ENCODE data around the gene TMPRSS5.

Gene TMPRSS5

DNA sequence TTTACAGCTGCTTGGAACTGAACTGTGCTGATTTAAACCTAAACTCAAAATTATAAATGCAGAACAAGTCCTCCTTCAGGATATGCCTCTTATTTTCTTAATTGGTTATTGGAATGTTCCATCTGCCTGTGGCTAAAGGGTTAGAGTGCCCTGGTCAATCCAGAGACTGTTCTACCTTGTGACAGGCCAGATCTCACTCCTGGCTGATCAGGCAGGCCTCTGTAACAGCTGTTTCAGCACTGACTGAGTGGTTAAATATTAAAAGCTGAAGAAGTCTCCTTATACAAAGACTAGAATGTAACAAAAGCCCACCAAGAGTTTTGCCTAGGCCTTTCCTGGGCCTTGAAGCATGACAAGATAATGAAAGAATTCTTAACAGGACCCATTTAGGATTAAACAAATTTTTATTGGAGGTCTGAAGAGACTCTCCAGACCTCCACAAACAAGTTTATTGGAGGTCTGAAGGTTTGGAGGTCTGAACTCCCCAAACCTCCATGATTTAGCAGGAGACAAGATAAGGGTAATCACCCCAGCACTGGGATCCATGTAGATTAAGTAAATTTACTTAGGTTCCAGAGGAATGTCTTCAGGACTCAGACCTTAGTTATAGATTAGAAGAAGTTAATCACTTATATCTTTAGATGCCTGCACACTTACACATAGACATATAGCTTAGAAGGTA is 35.8 kb downstream of the TMPRSS5 start:
- no peak for DNase-seq (ENCODE audit: low read depth in 2 of 3, low spot score in 1 of 3)

DNA sequence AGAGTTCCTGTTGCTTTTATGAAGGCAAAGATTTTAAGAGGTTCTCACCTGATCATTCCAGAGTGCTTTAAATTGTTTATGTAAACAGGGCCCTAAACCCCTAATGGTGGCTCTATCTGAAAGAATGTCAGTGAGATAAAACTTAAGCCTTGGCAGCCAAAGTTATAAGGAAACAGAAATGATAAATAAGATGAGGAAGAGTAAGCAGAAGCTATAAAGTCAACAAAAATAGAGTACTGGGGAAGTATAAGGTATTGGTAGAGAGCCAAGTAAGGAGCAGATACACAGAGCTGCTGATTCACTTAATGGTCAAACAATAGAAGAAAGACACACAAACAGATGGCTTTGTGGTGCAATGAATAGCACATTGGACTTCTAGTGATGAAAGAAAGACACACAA is 37.9 kb downstream of the TMPRSS5 start:
- no peak for DNase-seq (ENCODE audit: low read depth in 2 of 3, low spot score in 1 of 3)

DNA sequence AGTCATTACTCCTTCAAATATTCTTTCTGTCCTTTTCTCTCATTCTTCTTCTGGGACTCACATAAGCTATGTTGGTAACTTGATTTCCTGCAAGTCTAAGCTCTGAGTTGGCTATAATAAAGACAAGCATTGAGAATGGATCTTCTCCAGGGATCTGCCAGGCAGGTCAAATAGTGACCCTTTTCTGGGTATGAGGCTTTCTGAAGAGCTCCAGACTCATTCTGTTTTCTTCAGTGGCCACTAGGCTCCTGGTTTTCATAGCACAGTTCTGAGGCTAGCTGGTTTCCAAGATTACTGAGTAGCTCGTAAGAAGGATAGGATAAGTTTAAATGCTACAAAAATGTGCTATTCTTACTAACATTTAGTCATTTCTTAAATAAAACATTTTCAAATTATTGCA is 38.3 kb downstream of the TMPRSS5 start:
- no peak for DNase-seq (ENCODE audit: low read depth in 2 of 3, low spot score in 1 of 3)

- DNase-seq (ENCODE audit: low read depth in 2 of 3, low spot score in 1 of 3): no peak
Observed at GRCh38 chr11:113666584-113666983, 39.5 kb downstream of the TMPRSS5 start.

- no peak for DNase-seq (ENCODE audit: low read depth in 2 of 3, low spot score in 1 of 3)
Observed at GRCh38 chr11:113664981-113665710, 41.0 kb downstream of the TMPRSS5 start.

GRCh38 chr11:113664069-113664980 is 41.8 kb downstream of the TMPRSS5 start:
- no peak for DNase-seq (ENCODE audit: low read depth in 2 of 3, low spot score in 1 of 3)

- DNase-seq (ENCODE audit: low read depth in 2 of 3, low spot score in 1 of 3): no peak
Observed at GRCh38 chr11:113663567-113663966, 42.5 kb downstream of the TMPRSS5 start.

DNA sequence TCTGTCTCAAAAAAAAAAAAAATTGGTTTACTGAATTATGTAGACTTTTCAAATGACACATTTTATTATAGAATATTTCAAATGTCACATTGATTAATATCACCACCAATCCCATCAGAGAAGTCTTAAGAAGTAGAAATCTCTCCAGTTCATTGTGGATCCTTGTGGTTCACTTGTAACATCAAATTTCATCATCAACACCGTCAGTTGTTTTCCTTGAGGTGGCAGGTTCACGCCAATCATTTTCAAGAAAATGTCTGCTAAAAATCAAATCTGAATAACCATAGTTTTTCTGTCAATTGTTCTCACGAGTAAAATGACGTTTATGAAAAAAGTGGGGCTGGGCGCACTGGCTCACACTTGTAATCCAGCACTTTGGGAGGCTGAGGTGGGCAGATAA is 50.3 kb downstream of the TMPRSS5 start:
- DNase-seq (ENCODE audit: low read depth in 2 of 3, low spot score in 1 of 3): no peak

- DNase-seq (ENCODE audit: low read depth in 2 of 3, low spot score in 1 of 3): no peak
Observed at GRCh38 chr11:113651023-113651422, 55.1 kb downstream of the TMPRSS5 start.

GRCh38 chr11:113649311-113649710 is 56.8 kb downstream of the TMPRSS5 start:
- no peak for DNase-seq (ENCODE audit: low read depth in 2 of 3, low spot score in 1 of 3)

GRCh38 chr11:113647856-113648255 is 58.3 kb downstream of the TMPRSS5 start:
- DNase-seq (ENCODE audit: low read depth in 2 of 3, low spot score in 1 of 3): no peak

DNA sequence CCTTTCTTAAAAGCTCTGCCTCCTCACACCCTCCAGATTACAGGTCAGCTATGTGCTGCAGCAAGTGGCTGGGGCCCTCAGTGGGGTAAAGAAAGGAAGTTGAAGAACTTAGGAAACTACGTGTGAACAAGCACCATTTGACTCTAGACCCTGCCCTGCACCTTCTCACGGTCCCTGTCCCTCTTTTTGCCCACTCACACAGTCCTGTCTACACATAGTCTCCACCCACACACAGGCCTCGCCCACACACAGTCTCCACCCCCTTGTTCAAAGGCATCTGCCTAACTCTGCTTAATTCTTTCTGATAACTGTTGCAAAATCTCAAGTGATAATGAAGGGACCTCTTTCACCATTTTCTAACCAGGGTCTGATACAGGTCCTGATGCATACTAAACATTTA is 59.0 kb downstream of the TMPRSS5 start:
- DNase-seq (ENCODE audit: low read depth in 2 of 3, low spot score in 1 of 3): no peak

DNA sequence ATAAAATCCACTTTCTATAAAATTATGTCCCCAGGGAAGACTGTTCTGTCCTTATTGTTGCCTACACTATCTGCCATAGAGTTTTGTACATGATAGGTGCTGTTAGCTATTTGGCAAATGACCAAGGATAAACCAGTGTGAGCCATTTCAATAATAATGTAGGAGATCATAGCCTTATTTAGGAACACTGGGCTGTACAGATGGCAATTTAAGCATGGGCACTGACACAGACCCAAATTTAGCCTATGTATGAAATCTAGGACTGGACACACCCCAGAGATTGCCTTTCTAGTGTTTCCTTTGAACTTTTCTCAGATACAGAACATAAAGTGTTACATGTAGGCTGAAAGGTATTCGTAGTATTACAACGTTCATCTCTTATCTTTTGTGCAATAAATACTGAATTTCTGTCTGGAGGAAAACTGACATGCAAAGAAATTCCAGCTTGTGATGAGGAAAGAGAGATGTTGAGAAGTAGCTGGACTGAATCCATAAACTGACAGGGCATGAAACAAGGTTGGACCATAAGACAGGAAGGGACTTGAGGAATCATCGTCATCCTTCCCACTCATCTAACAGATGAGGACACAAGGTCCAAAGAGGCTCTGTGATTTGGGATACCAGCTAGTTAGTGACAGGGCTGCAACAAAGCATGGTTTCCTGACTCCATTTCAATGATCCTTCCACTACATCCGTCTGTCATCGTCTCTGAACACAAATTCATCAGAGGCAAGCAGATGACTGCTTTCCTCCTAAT is 60.3 kb downstream of the TMPRSS5 start:
- no peak for DNase-seq (ENCODE audit: low read depth in 2 of 3, low spot score in 1 of 3)

DNA sequence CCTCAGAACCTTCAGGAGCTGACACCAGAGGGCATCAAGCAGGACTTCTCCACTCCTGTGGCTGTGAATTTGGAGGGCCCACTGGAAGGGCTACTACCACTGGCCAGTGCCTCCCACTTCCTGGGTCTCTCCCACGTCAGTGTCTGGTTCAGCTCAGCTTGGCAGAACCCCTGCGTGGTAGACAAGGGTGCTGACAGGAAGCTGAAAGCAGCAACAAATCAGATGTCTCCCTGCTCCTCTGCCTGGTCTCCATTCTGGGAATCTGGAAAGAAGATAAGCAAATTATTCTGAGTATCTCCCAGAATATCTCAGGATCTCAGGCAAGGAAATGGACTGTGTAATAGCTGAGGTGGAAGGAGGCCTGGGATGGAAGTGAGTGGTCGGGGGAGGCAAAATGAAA is 61.5 kb downstream of the TMPRSS5 start:
- DNase-seq (ENCODE audit: low read depth in 2 of 3, low spot score in 1 of 3): no peak

GRCh38 chr11:113643701-113644100 is 62.4 kb downstream of the TMPRSS5 start:
- no peak for DNase-seq (ENCODE audit: low read depth in 2 of 3, low spot score in 1 of 3)

- DNase-seq (ENCODE audit: low read depth in 2 of 3, low spot score in 1 of 3): no peak
Observed at GRCh38 chr11:113643006-113643585, 63.0 kb downstream of the TMPRSS5 start.

DNA sequence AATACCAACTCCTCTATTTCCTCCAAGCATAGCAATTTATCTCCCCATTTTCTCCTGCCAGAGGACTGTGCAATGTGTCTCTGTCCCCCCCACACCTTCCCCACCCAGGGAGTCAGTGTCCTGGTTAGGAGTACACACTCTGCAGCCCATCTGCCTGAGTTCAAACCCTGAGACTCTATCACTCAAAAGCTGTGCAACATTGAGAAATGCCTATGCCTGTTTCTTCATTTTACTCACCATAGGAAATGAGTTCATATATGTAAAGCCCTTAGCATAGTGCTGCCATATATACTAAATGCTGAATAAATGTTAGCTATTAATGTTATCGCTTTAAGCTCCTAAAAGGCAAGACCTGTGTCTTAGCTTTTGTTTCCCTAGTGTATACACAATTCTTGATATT is 64.0 kb downstream of the TMPRSS5 start:
- DNase-seq (ENCODE audit: low read depth in 2 of 3, low spot score in 1 of 3): no peak

DNA sequence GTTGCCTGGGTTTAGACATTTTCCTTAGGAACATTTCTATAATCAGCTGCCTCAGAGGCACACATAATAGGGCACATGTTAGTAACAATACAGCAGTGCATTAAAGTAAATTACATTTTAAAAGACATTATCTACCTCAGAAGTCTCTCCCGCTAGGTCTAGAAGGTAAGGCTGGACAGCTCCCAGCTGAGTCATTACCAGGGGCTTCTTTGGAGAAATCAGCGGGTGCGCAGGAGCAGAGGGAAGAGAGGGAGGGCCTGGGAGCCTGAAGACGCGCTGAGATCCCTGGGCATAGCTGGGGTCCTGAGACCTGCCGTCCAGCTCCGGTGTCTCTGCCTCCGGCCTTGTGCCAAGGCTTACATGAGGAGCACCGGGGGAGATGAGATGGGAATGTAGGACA is 67.7 kb downstream of the TMPRSS5 start:
- DNase-seq (ENCODE audit: low read depth in 2 of 3, low spot score in 1 of 3): no peak

- no peak for DNase-seq (ENCODE audit: low read depth in 2 of 3, low spot score in 1 of 3)
Observed at GRCh38 chr11:113637636-113638035, 68.5 kb downstream of the TMPRSS5 start.

Measured in stimulated activated CD4-positive, alpha-beta T cell treated with anti-CD3 and anti-CD28 coated beads, Interleukin-12 subunit alpha, Interleukin-12 subunit beta, amount 100 ng/mL, for 48 hours (primary cell).